H4 (cell line): ENCODE results near the gene MAGOH. TPM values are rescaled to one million over a fixed set of nuclear protein-coding genes. Genes with fewer than 3 reads are reported as not detected.
"Not testable (repeated sequence)": the region's sequence is repeated elsewhere in the genome, so short reads cannot be mapped to it uniquely, and the experiment has no call there.

Experiments used
- DNase-seq: peaks from one replicate; pipeline ENCODE4 v3.0.0-alpha.2; 2015; ENCODE audit warnings: low spot score
- total RNA-seq: library from RNA; depleted of rRNA; stranded (reverse); fragments of >200 nt; shearing (Covaris generic); gene quantifications from 2 replicates; pipeline ENCODE4 v1.2.3, GENCODE V29; 2014

The MAGOH gene
- total RNA-seq, 1 experiment from 2014 or later, result 80.6 TPM

- peak; percentile 93 for DNase-seq
Observed at GRCh38 chr1:53220171-53220961, 18.0 kb downstream of the MAGOH start, which contains the start of gene CZIB. Gene CZIB (minus strand): TSS chr1:53220634. CDS start chr1:53220575, 59 bp downstream.

GRCh38 chr1:53219711-53220110 is 18.6 kb downstream of the MAGOH start:
- no peak for DNase-seq

GRCh38 chr1:53218201-53218600 is 20.1 kb downstream of the MAGOH start:
- DNase-seq, result no peak

- DNase-seq, result no peak
Observed at GRCh38 chr1:53214376-53214940, 23.9 kb downstream of the MAGOH start.

GRCh38 chr1:53210954-53211353 is 27.4 kb downstream of the MAGOH start:
- no peak for DNase-seq

GRCh38 chr1:53210352-53210751 is 28.0 kb downstream of the MAGOH start:
- no peak for DNase-seq

GRCh38 chr1:53207726-53208125 is 30.6 kb downstream of the MAGOH start:
- DNase-seq, result no peak

- no peak for DNase-seq
Observed at GRCh38 chr1:53206735-53207379, 31.5 kb downstream of the MAGOH start.

GRCh38 chr1:53206083-53206685 is 32.1 kb downstream of the MAGOH start:
- DNase-seq, result not testable (repeated sequence)

- DNase-seq, result not testable (repeated sequence)
Observed at GRCh38 chr1:53205496-53205895, 32.8 kb downstream of the MAGOH start.

GRCh38 chr1:53203466-53203865 is 34.9 kb downstream of the MAGOH start:
- no peak for DNase-seq

- no peak for DNase-seq
Observed at GRCh38 chr1:53198241-53198651, 40.1 kb downstream of the MAGOH start.

GRCh38 chr1:53197291-53198200 is 40.8 kb downstream of the MAGOH start:
- no peak for DNase-seq

GRCh38 chr1:53196485-53197290 is 41.6 kb downstream of the MAGOH start, which contains the start of gene CPT2:
Gene CPT2 (plus strand): TSS chr1:53196824. CDS start chr1:53196944, 120 bp downstream.
- DNase-seq, result peak; percentile 92

- no peak for DNase-seq
Observed at GRCh38 chr1:53196017-53196484, 42.3 kb downstream of the MAGOH start.

GRCh38 chr1:53195246-53196016 is 42.9 kb downstream of the MAGOH start:
- DNase-seq, result no peak

- no peak for DNase-seq
Observed at GRCh38 chr1:53190210-53190611, 48.1 kb downstream of the MAGOH start.

GRCh38 chr1:53189061-53189460 is 49.3 kb downstream of the MAGOH start:
- no peak for DNase-seq

GRCh38 chr1:53188099-53188498 is 50.2 kb downstream of the MAGOH start:
- no peak for DNase-seq
